ENCODE measurements around the gene WWOX. TPM values are rescaled to one million over a fixed set of nuclear protein-coding genes. Genes with fewer than 3 reads are reported as not detected.

Gene WWOX
- total and polyA plus RNA-seq, 2 of the 13 experiments (the other 11 are each of a cell fraction or from before 2014, with no cell fraction given): 9.1 to 37.4 TPM

- TF ChIP-seq HNF4G (IDR thresholded peaks at IDR 0.05; ENCODE audit: borderline replicate concordance, low read depth, low read length) (no peak), HNF4G (CRISPR knock-in tag; IDR thresholded peaks at IDR 0.05; ENCODE audit: borderline replicate concordance, low read depth) (no peak), LCORL (IDR thresholded peaks at IDR 0.05) (no peak), LCORL (CRISPR knock-in tag; IDR thresholded peaks at IDR 0.05) (no peak; the same call in 1 of the 2 replicates), ZNF382 (CRISPR knock-in tag; IDR thresholded peaks at IDR 0.05; ENCODE audit: borderline replicate concordance) (no peak), JUNB (CRISPR knock-in tag; IDR thresholded peaks at IDR 0.05; ENCODE audit: borderline replicate concordance) (no peak), ZNF598 (CRISPR knock-in tag; IDR thresholded peaks at IDR 0.05; ENCODE audit: borderline replicate concordance) (no peak), SRSF1 (optimal IDR thresholded peaks at IDR 0.05; ENCODE audit: low read depth, low read length) (no peak), DDIT3 (CRISPR knock-in tag; IDR thresholded peaks at IDR 0.05) (no peak), ZNF704 (CRISPR knock-in tag; IDR thresholded peaks at IDR 0.05; ENCODE audit: borderline replicate concordance) (no peak), ZBTB1 (CRISPR knock-in tag; IDR thresholded peaks at IDR 0.05; ENCODE audit: borderline replicate concordance) (no peak), TBL1XR1 (IDR thresholded peaks at IDR 0.05; ENCODE audit: borderline replicate concordance, low read length, partially characterized antibody) (no peak), ZBTB38 (CRISPR knock-in tag; IDR thresholded peaks at IDR 0.05) (no peak), DZIP1 (CRISPR knock-in tag; IDR thresholded peaks at IDR 0.05) (no peak), HOXD1 (CRISPR knock-in tag; IDR thresholded peaks at IDR 0.05) (no peak), SETDB1 (CRISPR knock-in tag; IDR thresholded peaks at IDR 0.05; ENCODE audit: borderline replicate concordance) (no peak), ZNF256 (CRISPR knock-in tag; conservative IDR thresholded peaks at IDR 0.05) (no peak), ZNF414 (CRISPR knock-in tag; IDR thresholded peaks at IDR 0.05) (no peak), ZNF878 (CRISPR knock-in tag; IDR thresholded peaks at IDR 0.05) (no peak), ARID2 (CRISPR knock-in tag; IDR thresholded peaks at IDR 0.05; ENCODE audit: borderline replicate concordance) (no peak), ZNF558 (CRISPR knock-in tag; IDR thresholded peaks at IDR 0.05; ENCODE audit: borderline replicate concordance) (no peak), MNT (IDR thresholded peaks at IDR 0.05) (no peak), THYN1 (CRISPR knock-in tag; IDR thresholded peaks at IDR 0.05; ENCODE audit: borderline replicate concordance, low read depth) (no peak), XRCC5 (optimal IDR thresholded peaks at IDR 0.05; ENCODE audit: low read length) (no peak), ZFY (CRISPR knock-in tag; IDR thresholded peaks at IDR 0.05) (no peak)
Measured at GRCh38 chr16:78292844-78293380, 193.5 kb downstream of the WWOX start (continued).
